Measurements from ENCODE around the gene EXOSC6. TPM values are rescaled to one million over a fixed set of nuclear protein-coding genes. Genes with fewer than 3 reads are reported as not detected.
"Not testable (repeated sequence)": the region's sequence is repeated elsewhere in the genome, so short reads cannot be mapped to it uniquely, and the experiment has no call there.

EXOSC6 gene
- total RNA-seq, 1 donor from 2014 or later = 27.5 TPM

GRCh38 chr16:70270176-70270575 lies 18.4 kb upstream of the EXOSC6 start:
- no peaks in the 10 kb centered on the region for H3K9me3 Mint-ChIP-seq
- no peaks in the 10 kb centered on the region for H3K4me1 Mint-ChIP-seq (ENCODE audit: unreplicated experiment)
- no peak for DNase-seq (ENCODE audit: extremely low spot score, unreplicated experiment)
- H3K36me3 Mint-ChIP-seq = peaks cover 31% of the 10 kb centered on the region
- no peak overlapping the region for H3K4me3 Mint-ChIP-seq
- H3K27me3 Mint-ChIP-seq = no peaks in the 10 kb centered on the region
- no peak for TF ChIP-seq CTCF (conservative IDR thresholded peaks at IDR 0.05)
- H3K27ac Mint-ChIP-seq = no peak overlapping the region

- no peak for DNase-seq (ENCODE audit: extremely low spot score, unreplicated experiment)
- H3K4me1 Mint-ChIP-seq (ENCODE audit: unreplicated experiment) = no peaks in the 10 kb centered on the region
- H3K4me3 Mint-ChIP-seq = no peak overlapping the region
- H3K36me3 Mint-ChIP-seq = peaks cover 35% of the 10 kb centered on the region
- H3K27ac Mint-ChIP-seq = no peak overlapping the region
- no peaks in the 10 kb centered on the region for H3K9me3 Mint-ChIP-seq
- H3K27me3 Mint-ChIP-seq = no peaks in the 10 kb centered on the region
- no peak for TF ChIP-seq CTCF (conservative IDR thresholded peaks at IDR 0.05)
These were observed 17.7 kb upstream of the EXOSC6 start for GRCh38 chr16:70269471-70269870.

- not testable (repeated sequence) for H3K27me3 Mint-ChIP-seq; H3K27ac Mint-ChIP-seq; H3K4me1 Mint-ChIP-seq (ENCODE audit: unreplicated experiment); H3K9me3 Mint-ChIP-seq; H3K4me3 Mint-ChIP-seq; DNase-seq (ENCODE audit: extremely low spot score, unreplicated experiment)
- H3K36me3 Mint-ChIP-seq = peaks cover 31% of the 10 kb centered on the region
These were observed 16.2 kb upstream of the EXOSC6 start for GRCh38 chr16:70267922-70268321.

GRCh38 chr16:70267516-70267915 lies 15.8 kb upstream of the EXOSC6 start:
- Mint-ChIP-seq H3K27ac (no peak overlapping the region), H3K4me3 (no peak overlapping the region), H3K27me3 (no peaks in the 10 kb centered on the region), H3K36me3 (peaks cover 29% of the 10 kb centered on the region), H3K4me1 (ENCODE audit: unreplicated experiment) (no peaks in the 10 kb centered on the region), H3K9me3 (no peaks in the 10 kb centered on the region)
- peak; percentile 78 for TF ChIP-seq CTCF (conservative IDR thresholded peaks at IDR 0.05)
- DNase-seq (ENCODE audit: extremely low spot score, unreplicated experiment) = no peak

- H3K4me3 Mint-ChIP-seq, H3K27me3 Mint-ChIP-seq: not testable (repeated sequence)
- H3K36me3 Mint-ChIP-seq = peaks cover 12% of the 10 kb centered on the region
These were observed 8.2 kb upstream of the EXOSC6 start for GRCh38 chr16:70259903-70260302.

GRCh38 chr16:70258946-70259345 lies 7.2 kb upstream of the EXOSC6 start:
- no peak for TF ChIP-seq CTCF (conservative IDR thresholded peaks at IDR 0.05)
- Mint-ChIP-seq H3K36me3 (peaks cover 11% of the 10 kb centered on the region), H3K4me3 (no peak overlapping the region), H3K9me3 (no peaks in the 10 kb centered on the region), H3K27me3 (no peaks in the 10 kb centered on the region), H3K4me1 (ENCODE audit: unreplicated experiment) (no peaks in the 10 kb centered on the region), H3K27ac (no peak overlapping the region)
- peak; percentile 52 for DNase-seq (ENCODE audit: extremely low spot score, unreplicated experiment)

More at GRCh38 chr16:70259903-70260302, 8.2 kb upstream of the EXOSC6 start:
- not testable (repeated sequence) for H3K27ac Mint-ChIP-seq; H3K4me1 Mint-ChIP-seq (ENCODE audit: unreplicated experiment); H3K9me3 Mint-ChIP-seq; DNase-seq (ENCODE audit: extremely low spot score, unreplicated experiment)

GRCh38 chr16:70258065-70258464 lies 6.3 kb upstream of the EXOSC6 start:
- H3K36me3 Mint-ChIP-seq = peaks cover 15% of the 10 kb centered on the region

More at GRCh38 chr16:70258065-70258464, 6.3 kb upstream of the EXOSC6 start:
- Mint-ChIP-seq H3K4me3 (no peak overlapping the region), H3K4me1 (ENCODE audit: unreplicated experiment) (no peaks in the 10 kb centered on the region), H3K9me3 (no peaks in the 10 kb centered on the region), H3K27ac (no peak overlapping the region), H3K27me3 (no peaks in the 10 kb centered on the region)
- no peak for TF ChIP-seq CTCF (conservative IDR thresholded peaks at IDR 0.05)
- no peak for DNase-seq (ENCODE audit: extremely low spot score, unreplicated experiment)

Data from type B pancreatic cell (in vitro differentiated cells).